Frontal cortex (tissue), 4 donors: ENCODE results near the gene TMEM37. TPM values are rescaled to one million over a fixed set of nuclear protein-coding genes. Genes with fewer than 3 reads are reported as not detected.

Source experiments
- DNase-seq, 2 donors: peaks; one replicate each; pipeline ENCODE4 v3.0.0; 2012; ENCODE audit warnings: low spot score in 2 of 2
- FAIRE-seq: peaks from 2 replicates; lab custom pipeline; 2012; peaks lifted over from hg19 to GRCh38; lab: Jason Lieb, UNC
- total RNA-seq: library from RNA; depleted of rRNA; stranded (reverse); fragments of >200 nt; gene quantifications from one replicate; pipeline ENCODE4 v1.2.3, GENCODE V29; 2014
- donor health status: control.
- donor health status: control.
- donor health status: control.

The TMEM37 gene
- total RNA-seq, 1 donor from 2014 or later, result not detected

- FAIRE-seq (no peak), DNase-seq (no peak)
These were observed 55.2 kb downstream of the TMEM37 start for GRCh38 chr2:119486886-119487285.

GRCh38 chr2:119487434-119488244, 56.0 kb downstream of the TMEM37 start:
- no peak for DNase-seq
- no peak for FAIRE-seq

Other genes starting within 250 kb of the TMEM37 start
- under 0.01 TPM for gene STEAP3, start 208.0 kb upstream of the TMEM37 start, total RNA-seq
- gene C2orf76, start 65.0 kb upstream of the TMEM37 start, total RNA-seq, result 11.0 TPM
- 31.8 TPM for gene DBI, start 64.9 kb upstream of the TMEM37 start, total RNA-seq
- 0.82 TPM for gene SCTR, start 92.6 kb downstream of the TMEM37 start, total RNA-seq
- 7.3 TPM for gene CFAP221, start 112.6 kb downstream of the TMEM37 start, total RNA-seq
- gene TMEM177, start 247.3 kb downstream of the TMEM37 start, total RNA-seq, result 12.6 TPM